GM12878 (cell line): ENCODE results near the gene CALML4. TPM values are rescaled to one million over a fixed set of nuclear protein-coding genes. Genes with fewer than 3 reads are reported as not detected.
A peak's percentile ranks its signal among the peaks of the same experiment; 100 is the strongest.

Experiments
- BACH1 ChIP-seq: fragments of 450-650 bp; IDR thresholded peaks from 2 replicates; pipeline ENCODE4 v1.6.1; 2017; ENCODE audit warnings: mild to moderate bottlenecking, borderline replicate concordance
- BRCA1 ChIP-seq: IDR thresholded peaks from 2 replicates; pipeline ENCODE4 v1.6.1; 2011; ENCODE audit warnings: low read depth, low read length, improper control_type of control experiment
- EP300 ChIP-seq, 2 experiments: fragments of 150-350 bp in 1 of 2; IDR thresholded peaks; 2 replicates each; pipeline ENCODE4 v1.6.1; 2011 to 2012; ENCODE audit warnings: low read depth in 2 of 2, low read length in 2 of 2, borderline replicate concordance in 1 of 2, improper control_type of control experiment in 1 of 2, inconsistent platforms in 1 of 2; ENCODE audit not compliant: control insufficient read depth in 1 of 2
- HCFC1 ChIP-seq: fragments of 150-350 bp; IDR thresholded peaks from 2 replicates; pipeline ENCODE4 v1.6.1; 2014; ENCODE audit warnings: low read length
- HDGF ChIP-seq: fragments of 450-650 bp; IDR thresholded peaks from 2 replicates; pipeline ENCODE4 v1.6.1; 2016; ENCODE audit warnings: antibody characterized with exemption
- KLF5 ChIP-seq: fragments of 450-650 bp; IDR thresholded peaks from 2 replicates; pipeline ENCODE4 v1.6.1; 2014; ENCODE audit warnings: mild to moderate bottlenecking; ENCODE audit not compliant: partially characterized antibody
- NFIC ChIP-seq: IDR thresholded peaks from 2 replicates; pipeline ENCODE4 v1.6.1; 2012; ENCODE audit warnings: low read depth, mild to moderate bottlenecking, inconsistent platforms, low read length, moderate library complexity
- PAX5 ChIP-seq: IDR thresholded peaks from 2 replicates; pipeline ENCODE4 v1.6.1; 2011; ENCODE audit warnings: low read depth, low read length, borderline replicate concordance
- POU2F2 ChIP-seq: IDR thresholded peaks from 3 replicates; pipeline ENCODE4 v1.6.1; 2011; ENCODE audit warnings: low read depth, mild to moderate bottlenecking, low read length, borderline replicate concordance
- SREBF1 ChIP-seq: IDR thresholded peaks from 2 replicates; pipeline ENCODE4 v1.6.1; 2012; ENCODE audit warnings: mild to moderate bottlenecking, low read length
- SREBF2 ChIP-seq: IDR thresholded peaks from 2 replicates; pipeline ENCODE4 v1.6.1; 2012; ENCODE audit warnings: mild to moderate bottlenecking, low read length
- ZNF207 ChIP-seq: fragments of 450-650 bp; IDR thresholded peaks from 2 replicates; pipeline ENCODE4 v1.6.1; 2014; ENCODE audit warnings: antibody characterized with exemption, mild to moderate bottlenecking, borderline replicate concordance
- ZNF384 ChIP-seq: IDR thresholded peaks from 2 replicates; pipeline ENCODE4 v1.6.1; 2012; ENCODE audit warnings: low read depth, mild to moderate bottlenecking, low read length, improper control_type of control experiment, borderline replicate concordance
- ZZZ3 ChIP-seq: IDR thresholded peaks from 2 replicates; pipeline ENCODE4 v1.6.1; 2011; ENCODE audit warnings: low read depth; ENCODE audit not compliant: control insufficient read depth, insufficient read length
- polyA plus RNA-seq, 11 experiments: library from polyadenylated mRNA; depleted of rRNA in 4 of 11; unstranded in 6 of 11; stranded (reverse) in 5 of 11; fragments of >200 nt; fragmentation: Nextera tagmentation in 4 of 11; fragmentation: Illumina TruSeq in 1 of 11; extraction: Ambion mirVana in 4 of 11; extraction: Trizol in 1 of 11; gene quantifications; 1 replicate in 1 of 11; 2 replicates in 10 of 11; pipeline versions ENCODE4 v1.2.1 to v1.2.3, GENCODE V29; 2011 to 2016; ENCODE audit warnings: inconsistent platforms in 2 of 11, missing spikeins in 2 of 11, low read depth in 1 of 11
- total RNA-seq, 4 experiments: library from RNA; depleted of rRNA in 3 of 4; stranded (reverse); fragments of >200 nt in 3 of 4; fragmentation: Illumina TruSeq in 1 of 4; extraction: Trizol in 1 of 4; gene quantifications; 2 replicates each; pipeline versions ENCODE4 v1.2.1 to v1.2.3, GENCODE V29; 2013 to 2021
- TF ChIP-seq, protein P1 (sequence below), 3 experiments: IDR thresholded peaks in 2 of 3; conservative IDR thresholded peaks in 1 of 3; 2 replicates each; pipeline ENCODE4 v1.5.1; 2011; ENCODE audit warnings: low read depth in 3 of 3, low read length in 3 of 3, mild to moderate bottlenecking in 3 of 3, control low read depth in 2 of 3, moderate library complexity in 2 of 3, inconsistent platforms in 1 of 3, mixed read lengths in 1 of 3; ENCODE audit not compliant: control insufficient read depth in 2 of 3, insufficient read depth in 1 of 3; ENCODE audit errors: extremely low read depth in 1 of 3
- TF ChIP-seq, protein P2 (sequence below): IDR thresholded peaks from 2 replicates; pipeline ENCODE4 v1.6.1; 2011; ENCODE audit warnings: borderline replicate concordance, low read depth, mild to moderate bottlenecking, moderate library complexity, mixed read lengths, low read length; ENCODE audit not compliant: insufficient read depth; ENCODE audit errors: extremely low read length
- TF ChIP-seq, protein P3 (sequence below): fragments of 450-650 bp; IDR thresholded peaks from 2 replicates; pipeline ENCODE4 v1.6.1; 2016; ENCODE audit warnings: mild to moderate bottlenecking
- TF ChIP-seq, protein P4 (sequence below): IDR thresholded peaks from 2 replicates; pipeline ENCODE4 v1.6.1; 2012; ENCODE audit warnings: improper control_type of control experiment, low read depth, low read length; ENCODE audit not compliant: insufficient replicate concordance
- TF ChIP-seq, protein P5 (sequence below): IDR thresholded peaks from 2 replicates; pipeline ENCODE4 v1.6.1; 2011; ENCODE audit warnings: low read depth, low read length, improper control_type of control experiment, borderline replicate concordance

The CALML4 gene
- total and polyA plus RNA-seq, 10 of the 15 experiments (the other 5 are each of a cell fraction or from before 2014, with no cell fraction given): 1.7 to 15.9 (median 5.1) TPM

DNA sequence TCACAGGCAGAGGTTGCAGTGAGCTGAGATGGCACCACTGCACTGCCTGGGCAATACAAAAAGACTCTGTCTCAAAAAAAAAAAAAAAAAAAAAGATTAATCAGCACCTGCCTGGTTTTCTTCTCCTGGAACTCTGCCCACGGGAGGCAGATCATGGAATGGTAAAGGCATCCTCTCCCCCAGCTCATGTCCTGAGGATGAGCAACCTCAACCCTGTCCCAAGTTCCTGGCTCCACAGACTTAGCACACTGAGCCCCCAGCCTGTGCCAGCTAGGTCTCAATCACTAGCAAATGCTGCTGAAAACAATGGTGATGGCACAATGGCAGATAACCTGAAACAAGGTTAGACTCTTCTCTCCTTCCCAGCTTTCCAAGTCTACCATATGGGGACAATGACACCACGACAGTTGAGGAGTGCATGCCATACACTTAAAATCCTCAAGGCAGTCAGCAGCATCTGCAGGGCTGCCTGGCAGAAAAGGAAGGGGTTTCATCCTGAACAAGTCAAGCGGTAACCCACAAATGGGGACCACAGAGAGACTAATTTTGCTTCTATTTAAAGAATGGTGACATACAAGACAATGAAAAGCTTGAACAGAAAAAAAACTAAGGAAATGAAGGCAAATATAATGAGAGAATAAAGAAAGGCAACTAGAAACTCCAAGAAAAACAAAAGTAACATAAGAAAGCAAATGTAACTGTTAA, 19.6 kb upstream of the CALML4 start (continued):
- TF ChIP-seq, protein P1, sequence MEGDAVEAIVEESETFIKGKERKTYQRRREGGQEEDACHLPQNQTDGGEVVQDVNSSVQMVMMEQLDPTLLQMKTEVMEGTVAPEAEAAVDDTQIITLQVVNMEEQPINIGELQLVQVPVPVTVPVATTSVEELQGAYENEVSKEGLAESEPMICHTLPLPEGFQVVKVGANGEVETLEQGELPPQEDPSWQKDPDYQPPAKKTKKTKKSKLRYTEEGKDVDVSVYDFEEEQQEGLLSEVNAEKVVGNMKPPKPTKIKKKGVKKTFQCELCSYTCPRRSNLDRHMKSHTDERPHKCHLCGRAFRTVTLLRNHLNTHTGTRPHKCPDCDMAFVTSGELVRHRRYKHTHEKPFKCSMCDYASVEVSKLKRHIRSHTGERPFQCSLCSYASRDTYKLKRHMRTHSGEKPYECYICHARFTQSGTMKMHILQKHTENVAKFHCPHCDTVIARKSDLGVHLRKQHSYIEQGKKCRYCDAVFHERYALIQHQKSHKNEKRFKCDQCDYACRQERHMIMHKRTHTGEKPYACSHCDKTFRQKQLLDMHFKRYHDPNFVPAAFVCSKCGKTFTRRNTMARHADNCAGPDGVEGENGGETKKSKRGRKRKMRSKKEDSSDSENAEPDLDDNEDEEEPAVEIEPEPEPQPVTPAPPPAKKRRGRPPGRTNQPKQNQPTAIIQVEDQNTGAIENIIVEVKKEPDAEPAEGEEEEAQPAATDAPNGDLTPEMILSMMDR (IDR thresholded peaks at IDR 0.05 in 2 of 3, conservative IDR thresholded peaks at IDR 0.05 in 1 of 3; ENCODE audit: control insufficient read depth in 2 of 3, extremely low read depth in 1 of 3, insufficient read depth in 1 of 3, low read depth in 3 of 3, low read length in 3 of 3): no peak
- TF ChIP-seq, protein P2, sequence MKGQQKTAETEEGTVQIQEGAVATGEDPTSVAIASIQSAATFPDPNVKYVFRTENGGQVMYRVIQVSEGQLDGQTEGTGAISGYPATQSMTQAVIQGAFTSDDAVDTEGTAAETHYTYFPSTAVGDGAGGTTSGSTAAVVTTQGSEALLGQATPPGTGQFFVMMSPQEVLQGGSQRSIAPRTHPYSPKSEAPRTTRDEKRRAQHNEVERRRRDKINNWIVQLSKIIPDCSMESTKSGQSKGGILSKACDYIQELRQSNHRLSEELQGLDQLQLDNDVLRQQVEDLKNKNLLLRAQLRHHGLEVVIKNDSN: no peak
- TF ChIP-seq SREBF1 (no peak), NFIC (peak; percentile 36; the same call in 1 of the 2 replicates), BACH1 (no peak), ZZZ3 (no peak), HCFC1 (no peak), ZNF384 (0 out of 2 replicates have a peak, but pooled peaks have one; percentile 29), SREBF2 (no peak), EP300 (IDR thresholded peaks at IDR 0.05; ENCODE audit: borderline replicate concordance in 1 of 2, control insufficient read depth in 1 of 2, low read depth in 2 of 2, low read length in 2 of 2) (no peak), PAX5 (peak; percentile 27; the same call in 1 of the 2 replicates), KLF5 (no peak), BRCA1 (no peak), ZNF207 (no peak), HDGF (no peak), POU2F2 (no peak)
- TF ChIP-seq, protein P3, sequence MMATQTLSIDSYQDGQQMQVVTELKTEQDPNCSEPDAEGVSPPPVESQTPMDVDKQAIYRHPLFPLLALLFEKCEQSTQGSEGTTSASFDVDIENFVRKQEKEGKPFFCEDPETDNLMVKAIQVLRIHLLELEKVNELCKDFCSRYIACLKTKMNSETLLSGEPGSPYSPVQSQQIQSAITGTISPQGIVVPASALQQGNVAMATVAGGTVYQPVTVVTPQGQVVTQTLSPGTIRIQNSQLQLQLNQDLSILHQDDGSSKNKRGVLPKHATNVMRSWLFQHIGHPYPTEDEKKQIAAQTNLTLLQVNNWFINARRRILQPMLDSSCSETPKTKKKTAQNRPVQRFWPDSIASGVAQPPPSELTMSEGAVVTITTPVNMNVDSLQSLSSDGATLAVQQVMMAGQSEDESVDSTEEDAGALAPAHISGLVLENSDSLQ: no peak
- TF ChIP-seq, protein P4, sequence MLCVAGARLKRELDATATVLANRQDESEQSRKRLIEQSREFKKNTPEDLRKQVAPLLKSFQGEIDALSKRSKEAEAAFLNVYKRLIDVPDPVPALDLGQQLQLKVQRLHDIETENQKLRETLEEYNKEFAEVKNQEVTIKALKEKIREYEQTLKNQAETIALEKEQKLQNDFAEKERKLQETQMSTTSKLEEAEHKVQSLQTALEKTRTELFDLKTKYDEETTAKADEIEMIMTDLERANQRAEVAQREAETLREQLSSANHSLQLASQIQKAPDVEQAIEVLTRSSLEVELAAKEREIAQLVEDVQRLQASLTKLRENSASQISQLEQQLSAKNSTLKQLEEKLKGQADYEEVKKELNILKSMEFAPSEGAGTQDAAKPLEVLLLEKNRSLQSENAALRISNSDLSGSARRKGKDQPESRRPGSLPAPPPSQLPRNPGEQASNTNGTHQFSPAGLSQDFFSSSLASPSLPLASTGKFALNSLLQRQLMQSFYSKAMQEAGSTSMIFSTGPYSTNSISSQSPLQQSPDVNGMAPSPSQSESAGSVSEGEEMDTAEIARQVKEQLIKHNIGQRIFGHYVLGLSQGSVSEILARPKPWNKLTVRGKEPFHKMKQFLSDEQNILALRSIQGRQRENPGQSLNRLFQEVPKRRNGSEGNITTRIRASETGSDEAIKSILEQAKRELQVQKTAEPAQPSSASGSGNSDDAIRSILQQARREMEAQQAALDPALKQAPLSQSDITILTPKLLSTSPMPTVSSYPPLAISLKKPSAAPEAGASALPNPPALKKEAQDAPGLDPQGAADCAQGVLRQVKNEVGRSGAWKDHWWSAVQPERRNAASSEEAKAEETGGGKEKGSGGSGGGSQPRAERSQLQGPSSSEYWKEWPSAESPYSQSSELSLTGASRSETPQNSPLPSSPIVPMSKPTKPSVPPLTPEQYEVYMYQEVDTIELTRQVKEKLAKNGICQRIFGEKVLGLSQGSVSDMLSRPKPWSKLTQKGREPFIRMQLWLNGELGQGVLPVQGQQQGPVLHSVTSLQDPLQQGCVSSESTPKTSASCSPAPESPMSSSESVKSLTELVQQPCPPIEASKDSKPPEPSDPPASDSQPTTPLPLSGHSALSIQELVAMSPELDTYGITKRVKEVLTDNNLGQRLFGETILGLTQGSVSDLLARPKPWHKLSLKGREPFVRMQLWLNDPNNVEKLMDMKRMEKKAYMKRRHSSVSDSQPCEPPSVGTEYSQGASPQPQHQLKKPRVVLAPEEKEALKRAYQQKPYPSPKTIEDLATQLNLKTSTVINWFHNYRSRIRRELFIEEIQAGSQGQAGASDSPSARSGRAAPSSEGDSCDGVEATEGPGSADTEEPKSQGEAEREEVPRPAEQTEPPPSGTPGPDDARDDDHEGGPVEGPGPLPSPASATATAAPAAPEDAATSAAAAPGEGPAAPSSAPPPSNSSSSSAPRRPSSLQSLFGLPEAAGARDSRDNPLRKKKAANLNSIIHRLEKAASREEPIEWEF: no peak
- TF ChIP-seq, protein P5, sequence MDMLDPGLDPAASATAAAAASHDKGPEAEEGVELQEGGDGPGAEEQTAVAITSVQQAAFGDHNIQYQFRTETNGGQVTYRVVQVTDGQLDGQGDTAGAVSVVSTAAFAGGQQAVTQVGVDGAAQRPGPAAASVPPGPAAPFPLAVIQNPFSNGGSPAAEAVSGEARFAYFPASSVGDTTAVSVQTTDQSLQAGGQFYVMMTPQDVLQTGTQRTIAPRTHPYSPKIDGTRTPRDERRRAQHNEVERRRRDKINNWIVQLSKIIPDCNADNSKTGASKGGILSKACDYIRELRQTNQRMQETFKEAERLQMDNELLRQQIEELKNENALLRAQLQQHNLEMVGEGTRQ: no peak
